PC-9 (cell line): Measurements from ENCODE around the gene TOMM22. TPM values are rescaled to one million over a fixed set of nuclear protein-coding genes. Genes with fewer than 3 reads are reported as not detected.

Experiments
- BruUV-seq: library from RNA; stranded (reverse); fragments of 400-500 nt; replicated peaks from 2 replicates; lab custom pipeline; 2021; lab: Mats Ljungman, UMichigan
- CTCF ChIA-PET: fragments of 300-600 bp; sonication (Branson Sonifier 250); formaldehyde crosslinking; loops from one replicate; lab custom pipeline; 2022; ENCODE audit warnings: antibody characterized with exemption; lab: Charles Lee
- POLR2A ChIA-PET: fragments of 300-600 bp; sonication (Branson Sonifier 250); formaldehyde crosslinking; loops from one replicate; lab custom pipeline; 2022; ENCODE audit warnings: antibody characterized with exemption; ENCODE audit not compliant: unreplicated experiment; lab: Charles Lee
- DNase-seq, 2 experiments: peaks; one replicate each; pipeline versions ENCODE4 v3.0.0 to v3.0.0-alpha.2; 2015 to 2022; ENCODE audit warnings: mixed read lengths in 1 of 2
- H2AFZ ChIP-seq: fragments of 200-600 bp; sonication (generic); 2 replicates; pipeline ENCODE4 v1.8.1; 2017; ENCODE audit warnings: antibody characterized with exemption
- H3F3A ChIP-seq: fragments of 200-600 bp; sonication (generic); 2 replicates; pipeline ENCODE4 v1.8.1; 2017; ENCODE audit warnings: antibody characterized with exemption, mild to moderate bottlenecking, low read depth; ENCODE audit not compliant: insufficient read depth
- H3K27ac ChIP-seq: fragments of 200-600 bp; sonication (generic); 2 replicates; pipeline ENCODE4 v1.6.1; 2016; ENCODE audit warnings: mixed run types
- H3K27me3 ChIP-seq: fragments of 200-600 bp; sonication (generic); 2 replicates; pipeline ENCODE4 v1.6.1; 2016; ENCODE audit warnings: low read depth, mixed run types; ENCODE audit not compliant: insufficient read depth
- H3K36me3 ChIP-seq: fragments of 200-600 bp; sonication (generic); 2 replicates; pipeline ENCODE4 v1.6.1; 2016; ENCODE audit warnings: low read depth, mixed run types
- H3K4me1 ChIP-seq: fragments of 200-600 bp; sonication (generic); replicated peaks from 2 replicates; pipeline ENCODE4 v1.6.1; 2016; ENCODE audit warnings: mixed run types; ENCODE audit not compliant: insufficient read depth
- H3K4me2 ChIP-seq: fragments of 200-600 bp; sonication (generic); 2 replicates; pipeline ENCODE4 v1.6.1; 2017; ENCODE audit warnings: mixed run types
- H3K4me3 ChIP-seq: fragments of 200-600 bp; sonication (generic); 2 replicates; pipeline ENCODE4 v1.6.1; 2016; ENCODE audit warnings: mixed run types
- H3K79me2 ChIP-seq: fragments of 200-600 bp; sonication (generic); 2 replicates; pipeline ENCODE4 v1.6.1; 2017; ENCODE audit warnings: low read depth, mixed run types
- H3K9me2 ChIP-seq: fragments of 200-600 bp; sonication (generic); 2 replicates; pipeline ENCODE4 v1.8.1; 2017; ENCODE audit warnings: mild to moderate bottlenecking; ENCODE audit not compliant: insufficient read depth
- H3K9me3 ChIP-seq: fragments of 200-600 bp; sonication (generic); 2 replicates; pipeline ENCODE4 v1.8.1; 2016; ENCODE audit warnings: low read depth; ENCODE audit not compliant: insufficient read depth
- H4K20me1 ChIP-seq: fragments of 200-600 bp; sonication (generic); 2 replicates; pipeline ENCODE4 v1.8.1; 2017; ENCODE audit not compliant: insufficient read depth
- EZH2 ChIP-seq: fragments of 200-600 bp; sonication (generic); IDR thresholded peaks from 2 replicates; pipeline ENCODE4 v1.8.0; 2017; ENCODE audit warnings: antibody characterized with exemption, low read depth
- intact Hi-C: fragments of 100-400 bp; cut with micrococcal nuclease; formaldehyde crosslinking; loops from one replicate; pipeline ENCODE4 v1.10.0; 2022; ENCODE audit not compliant: unreplicated experiment
- total RNA-seq: library from RNA; stranded (reverse); gene quantifications from 2 replicates; pipeline ENCODE4 v1.2.3, GENCODE V29; 2021
- TF ChIP-seq, protein P1 (sequence below): fragments of 200-600 bp; sonication (generic); conservative IDR thresholded peaks from 2 replicates; pipeline ENCODE4 v1.6.1; 2017; ENCODE audit warnings: mixed run types, antibody characterized with exemption, mild to moderate bottlenecking, moderate library complexity

TOMM22 gene
- total RNA-seq, 1 experiment from 2014 or later: 120 TPM

DNA sequence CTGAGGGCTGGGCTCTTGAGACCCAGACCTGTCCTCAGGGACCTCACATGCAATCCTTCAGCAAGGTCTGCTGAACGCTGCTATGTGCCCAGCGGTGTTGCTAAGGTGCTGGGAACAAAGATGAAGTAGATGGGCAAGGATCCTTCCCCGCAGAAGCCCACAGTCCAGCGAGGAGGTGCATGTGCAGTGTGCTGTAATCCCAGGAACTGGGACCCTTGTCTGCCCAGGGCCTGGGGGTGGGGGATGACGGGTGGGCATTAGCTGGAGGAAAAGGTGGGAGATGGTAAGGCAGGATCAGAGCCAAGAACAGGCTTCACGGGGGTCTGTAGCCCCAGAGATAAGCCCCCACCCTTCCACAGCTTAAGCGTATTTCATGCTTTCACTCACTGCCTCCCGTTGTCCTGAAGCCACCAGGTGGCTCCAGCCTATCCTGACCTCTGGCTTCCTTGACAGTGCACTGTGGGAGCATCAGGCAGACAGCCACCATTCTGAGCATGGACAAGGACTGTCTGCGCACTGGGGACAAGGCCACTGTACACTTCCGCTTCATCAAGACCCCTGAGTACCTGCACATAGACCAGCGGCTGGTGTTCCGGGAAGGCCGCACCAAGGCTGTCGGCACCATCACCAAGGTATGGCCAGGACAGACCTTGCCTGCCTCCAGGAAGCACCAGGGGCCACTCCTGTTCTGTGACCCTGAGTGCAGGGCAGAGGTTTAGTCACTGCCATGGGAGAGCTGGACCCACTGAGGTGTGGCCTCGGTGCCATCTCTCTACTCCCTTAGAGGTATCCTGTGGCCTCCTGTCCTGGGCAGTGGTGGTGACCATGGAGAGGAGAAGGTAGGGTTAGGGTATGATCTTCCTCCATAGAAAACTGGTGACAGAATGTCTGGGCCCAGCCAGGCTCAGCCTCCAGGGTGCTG, 46.0 kb downstream of the TOMM22 start:
- no peak overlapping the region for H3K27ac ChIP-seq
- no peaks in the 10 kb centered on the region for H3K9me2 ChIP-seq
- no peak overlapping the region for H3K4me3 ChIP-seq
- intact Hi-C loops: no loop called here
- BruUV-seq: no TSS peak
- POLR2A ChIA-PET: no interaction called here
- peaks cover 63% of the 10 kb centered on the region for H3K36me3 ChIP-seq
- peaks cover 34% of the 10 kb centered on the region for H3F3A ChIP-seq
- H2AFZ ChIP-seq: no peak overlapping the region
- no peak for TF ChIP-seq EZH2
- TF ChIP-seq, protein P1, sequence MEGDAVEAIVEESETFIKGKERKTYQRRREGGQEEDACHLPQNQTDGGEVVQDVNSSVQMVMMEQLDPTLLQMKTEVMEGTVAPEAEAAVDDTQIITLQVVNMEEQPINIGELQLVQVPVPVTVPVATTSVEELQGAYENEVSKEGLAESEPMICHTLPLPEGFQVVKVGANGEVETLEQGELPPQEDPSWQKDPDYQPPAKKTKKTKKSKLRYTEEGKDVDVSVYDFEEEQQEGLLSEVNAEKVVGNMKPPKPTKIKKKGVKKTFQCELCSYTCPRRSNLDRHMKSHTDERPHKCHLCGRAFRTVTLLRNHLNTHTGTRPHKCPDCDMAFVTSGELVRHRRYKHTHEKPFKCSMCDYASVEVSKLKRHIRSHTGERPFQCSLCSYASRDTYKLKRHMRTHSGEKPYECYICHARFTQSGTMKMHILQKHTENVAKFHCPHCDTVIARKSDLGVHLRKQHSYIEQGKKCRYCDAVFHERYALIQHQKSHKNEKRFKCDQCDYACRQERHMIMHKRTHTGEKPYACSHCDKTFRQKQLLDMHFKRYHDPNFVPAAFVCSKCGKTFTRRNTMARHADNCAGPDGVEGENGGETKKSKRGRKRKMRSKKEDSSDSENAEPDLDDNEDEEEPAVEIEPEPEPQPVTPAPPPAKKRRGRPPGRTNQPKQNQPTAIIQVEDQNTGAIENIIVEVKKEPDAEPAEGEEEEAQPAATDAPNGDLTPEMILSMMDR: no peak
- H4K20me1 ChIP-seq: peaks cover 21% of the 10 kb centered on the region
- no peak for DNase-seq
- no peak overlapping the region for H3K4me2 ChIP-seq
- H3K79me2 ChIP-seq: 0 out of 2 replicates have a peak, but pooled peaks cover 5% of the 10 kb centered on the region
- no peaks in the 10 kb centered on the region for H3K9me3 ChIP-seq
- CTCF ChIA-PET: no interaction called here
- H3K4me1 ChIP-seq: no peaks in the 10 kb centered on the region
- no peaks in the 10 kb centered on the region for H3K27me3 ChIP-seq

DNA sequence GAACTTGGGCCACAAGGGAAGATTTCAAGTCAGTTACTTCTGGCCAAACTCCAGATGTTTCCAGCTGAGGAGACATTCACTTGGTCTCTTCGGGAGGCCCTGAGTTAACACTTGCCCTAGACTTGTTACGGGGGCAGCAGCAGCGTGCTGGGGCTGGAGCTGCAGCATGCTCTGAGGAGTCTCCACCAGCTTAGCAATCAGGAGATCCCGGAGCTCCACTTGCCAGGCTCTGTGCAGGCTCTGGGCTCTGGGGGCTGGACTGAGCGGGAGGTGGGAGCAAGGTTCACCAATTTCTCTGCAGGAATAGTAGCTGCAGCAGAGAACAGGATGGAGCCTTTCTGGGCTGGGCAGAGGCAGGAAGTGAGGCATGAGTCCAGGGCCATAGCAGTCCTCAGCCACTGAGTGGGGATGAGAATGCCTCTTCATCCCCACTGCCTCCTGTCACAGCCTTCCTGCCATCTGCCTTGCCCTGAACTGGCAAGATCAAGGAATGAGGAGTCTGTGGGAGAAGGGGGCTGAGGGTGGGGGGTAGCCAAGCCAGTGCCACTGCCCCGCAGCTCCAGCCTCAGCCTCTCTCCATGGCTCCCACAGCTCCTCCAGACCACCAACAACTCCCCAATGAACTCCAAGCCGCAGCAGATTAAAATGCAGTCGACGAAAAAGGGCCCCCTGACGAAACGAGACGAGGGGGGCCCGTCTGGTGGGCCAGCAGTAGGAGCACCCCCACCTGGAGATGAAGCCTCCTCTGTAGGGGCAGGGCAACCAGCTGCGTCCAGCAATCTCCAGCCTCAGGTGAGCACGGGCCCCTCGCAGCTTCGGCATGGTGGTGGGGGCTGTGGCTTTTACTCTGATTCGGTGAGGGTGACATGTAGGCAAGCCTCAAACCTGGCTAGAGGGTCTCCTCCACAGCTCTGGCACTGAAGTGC, 47.4 kb downstream of the TOMM22 start:
- peaks cover 60% of the 10 kb centered on the region for H3K36me3 ChIP-seq
- H3K27me3 ChIP-seq: no peaks in the 10 kb centered on the region
- no peak overlapping the region for H3K4me2 ChIP-seq
- H3K79me2 ChIP-seq: no peaks in the 10 kb centered on the region
- H3K9me3 ChIP-seq: no peaks in the 10 kb centered on the region
- POLR2A ChIA-PET: interaction anchor here (0.6 kb wide), 2 partner anchors 14 to 24 kb away, joined by 12 to 14 read pairs; partner anchors contain the start of gene GTPBP1
- TF ChIP-seq EZH2: no peak
- TF ChIP-seq, protein P1: no peak
- intact Hi-C loops: no loop called here
- peaks cover 46% of the 10 kb centered on the region for H3F3A ChIP-seq
- H2AFZ ChIP-seq: no peak overlapping the region
- CTCF ChIA-PET: interaction anchor here (0.5 kb wide), 1 partner anchor 14 kb away, joined by 3 read pairs; no protein-coding TSS in a partner anchor
- peaks cover 33% of the 10 kb centered on the region for H4K20me1 ChIP-seq
- peaks cover 3% of the 10 kb centered on the region; the same call in 1 of the 2 replicates for H3K4me1 ChIP-seq
- no peak overlapping the region for H3K27ac ChIP-seq
- H3K9me2 ChIP-seq: no peaks in the 10 kb centered on the region
- no peak for DNase-seq
- H3K4me3 ChIP-seq: no peak overlapping the region
- no TSS peak for BruUV-seq

DNA sequence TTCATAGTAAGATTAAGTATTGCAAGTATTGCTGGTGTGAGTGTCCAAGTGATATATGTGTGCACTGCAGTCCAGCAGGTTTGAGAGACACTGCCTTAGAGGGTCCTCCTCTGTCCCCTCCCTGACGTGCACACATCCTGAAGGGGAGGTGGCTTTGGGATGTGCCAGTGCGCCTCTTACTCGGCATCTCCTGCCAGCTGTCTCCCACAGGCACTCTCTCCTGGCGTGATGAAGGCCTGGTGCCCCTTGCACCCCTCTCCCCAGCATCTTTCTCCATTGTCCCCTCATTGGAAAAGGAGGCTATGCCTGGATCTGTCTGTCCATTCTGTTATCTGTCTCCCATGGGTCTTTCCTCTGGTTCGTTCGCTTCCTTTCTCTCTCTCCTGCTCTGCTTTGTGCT, 48.2 kb downstream of the TOMM22 start:
- DNase-seq: no peak
- peaks cover 46% of the 10 kb centered on the region for H3F3A ChIP-seq
- H2AFZ ChIP-seq: no peak overlapping the region
- H3K79me2 ChIP-seq: no peaks in the 10 kb centered on the region
- no peak overlapping the region for H3K27ac ChIP-seq
- intact Hi-C loops: no loop called here
- ChIA-PET CTCF (no interaction called here), POLR2A (interaction anchor here (0.6 kb wide), 1 partner anchor 24 kb away, joined by 14 read pairs; the partner anchor contains the start of gene GTPBP1)
- H4K20me1 ChIP-seq: peaks cover 29% of the 10 kb centered on the region
- BruUV-seq: no TSS peak
- no peaks in the 10 kb centered on the region for H3K27me3 ChIP-seq
- H3K9me2 ChIP-seq: no peaks in the 10 kb centered on the region
- TF ChIP-seq EZH2: no peak
- TF ChIP-seq, protein P1: no peak
- H3K36me3 ChIP-seq: peaks cover 55% of the 10 kb centered on the region
- H3K4me3 ChIP-seq: no peak overlapping the region
- no peaks in the 10 kb centered on the region for H3K9me3 ChIP-seq
- H3K4me1 ChIP-seq: peaks cover 7% of the 10 kb centered on the region; the same call in 1 of the 2 replicates
- H3K4me2 ChIP-seq: no peak overlapping the region
